ENCODE data around the gene GK2.

DNA sequence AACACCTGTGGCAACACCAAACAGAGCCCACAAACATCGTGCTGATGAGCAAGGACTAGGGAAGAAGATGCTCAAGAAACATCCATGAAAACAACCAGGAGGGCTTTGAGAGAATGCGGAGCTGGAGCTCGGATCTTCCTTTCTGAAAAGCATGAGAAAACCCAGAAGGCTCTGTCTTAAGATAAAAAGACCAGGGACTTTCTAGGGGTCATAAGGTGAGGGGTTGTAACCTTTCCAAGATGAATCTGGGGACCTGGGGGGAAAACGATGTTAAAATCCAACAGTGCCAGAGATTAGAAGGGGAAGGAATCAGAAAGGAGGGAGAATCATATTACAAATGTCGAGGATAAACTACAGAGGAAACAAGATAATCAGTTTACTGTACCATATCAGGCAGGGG is 10.1 kb downstream of the GK2 start:
- TF ChIP-seq, protein P1, sequence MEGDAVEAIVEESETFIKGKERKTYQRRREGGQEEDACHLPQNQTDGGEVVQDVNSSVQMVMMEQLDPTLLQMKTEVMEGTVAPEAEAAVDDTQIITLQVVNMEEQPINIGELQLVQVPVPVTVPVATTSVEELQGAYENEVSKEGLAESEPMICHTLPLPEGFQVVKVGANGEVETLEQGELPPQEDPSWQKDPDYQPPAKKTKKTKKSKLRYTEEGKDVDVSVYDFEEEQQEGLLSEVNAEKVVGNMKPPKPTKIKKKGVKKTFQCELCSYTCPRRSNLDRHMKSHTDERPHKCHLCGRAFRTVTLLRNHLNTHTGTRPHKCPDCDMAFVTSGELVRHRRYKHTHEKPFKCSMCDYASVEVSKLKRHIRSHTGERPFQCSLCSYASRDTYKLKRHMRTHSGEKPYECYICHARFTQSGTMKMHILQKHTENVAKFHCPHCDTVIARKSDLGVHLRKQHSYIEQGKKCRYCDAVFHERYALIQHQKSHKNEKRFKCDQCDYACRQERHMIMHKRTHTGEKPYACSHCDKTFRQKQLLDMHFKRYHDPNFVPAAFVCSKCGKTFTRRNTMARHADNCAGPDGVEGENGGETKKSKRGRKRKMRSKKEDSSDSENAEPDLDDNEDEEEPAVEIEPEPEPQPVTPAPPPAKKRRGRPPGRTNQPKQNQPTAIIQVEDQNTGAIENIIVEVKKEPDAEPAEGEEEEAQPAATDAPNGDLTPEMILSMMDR (IDR thresholded peaks at IDR 0.05): no peak
- no peak for TF ChIP-seq EP300 (IDR thresholded peaks at IDR 0.05)
